H9 (cell line): ENCODE results near the gene ATCAY. TPM values are rescaled to one million over a fixed set of nuclear protein-coding genes. Genes with fewer than 3 reads are reported as not detected.

Experiments used
- DNase-seq: peaks from one replicate; pipeline ENCODE4 v3.0.0-alpha.2; 2017
- H2AFZ ChIP-seq: one replicate; pipeline ENCODE4 v1.6.1; 2013; ENCODE audit warnings: mild to moderate bottlenecking, low read length, control low read depth, moderate library complexity
- H2AK5ac ChIP-seq: 2 replicates; pipeline ENCODE4 v1.6.1; 2013; ENCODE audit warnings: low read length, control low read depth, mixed read lengths; ENCODE audit not compliant: insufficient read length
- H2BK120ac ChIP-seq: one replicate; pipeline ENCODE4 v1.6.1; 2013; ENCODE audit warnings: low read depth, mild to moderate bottlenecking, low read length, control low read depth, inconsistent platforms; ENCODE audit not compliant: poor library complexity, severe bottlenecking
- H2BK12ac ChIP-seq: 2 replicates; pipeline ENCODE4 v1.6.1; 2013; ENCODE audit warnings: low read length, control low read depth, mixed read lengths, low read depth; ENCODE audit not compliant: insufficient read length
- H2BK15ac ChIP-seq: 2 replicates; pipeline ENCODE4 v1.6.1; 2013; ENCODE audit warnings: low read depth, low read length, control low read depth
- H2BK20ac ChIP-seq: one replicate; pipeline ENCODE4 v1.6.1; 2013; ENCODE audit warnings: low read depth, mild to moderate bottlenecking, low read length, control low read depth, inconsistent platforms; ENCODE audit not compliant: poor library complexity, severe bottlenecking
- H2BK5ac ChIP-seq: 2 replicates; pipeline ENCODE4 v1.6.1; 2013; ENCODE audit warnings: low read length, control low read depth, mixed read lengths; ENCODE audit not compliant: insufficient read length
- H3K14ac ChIP-seq: 2 replicates; pipeline ENCODE4 v1.6.1; 2013; ENCODE audit warnings: low read length, control low read depth; ENCODE audit not compliant: insufficient read depth
- H3K18ac ChIP-seq: 2 replicates; pipeline ENCODE4 v1.6.1; 2013; ENCODE audit warnings: low read depth, mild to moderate bottlenecking, mixed read lengths, low read length, control low read depth; ENCODE audit not compliant: insufficient read length
- H3K23ac ChIP-seq: 2 replicates; pipeline ENCODE4 v1.6.1; 2013; ENCODE audit warnings: low read length, control low read depth, mixed read lengths, low read depth; ENCODE audit not compliant: insufficient read length
- H3K23me2 ChIP-seq: 2 replicates; pipeline ENCODE4 v1.6.1; 2013; ENCODE audit warnings: low read depth, mild to moderate bottlenecking, mixed read lengths, low read length, control low read depth; ENCODE audit not compliant: insufficient read length, poor library complexity, severe bottlenecking
- H3K27ac ChIP-seq: 2 replicates; pipeline ENCODE4 v1.5.1; 2013; ENCODE audit warnings: low read length, control low read depth, mixed read lengths, low read depth; ENCODE audit not compliant: insufficient read length
- H3K27me3 ChIP-seq: 2 replicates; pipeline ENCODE4 v1.6.1; 2013; ENCODE audit warnings: low read length, control low read depth, inconsistent platforms; ENCODE audit not compliant: insufficient read depth
- H3K4ac ChIP-seq: 2 replicates; pipeline ENCODE4 v1.6.1; 2013; ENCODE audit warnings: low read depth, mild to moderate bottlenecking, control low read depth, inconsistent platforms, low read length, moderate library complexity
- H3K4me1 ChIP-seq: 2 replicates; pipeline ENCODE4 v1.6.1; 2013; ENCODE audit warnings: low read length, control low read depth, inconsistent platforms; ENCODE audit not compliant: insufficient read depth
- H3K4me2 ChIP-seq: 2 replicates; pipeline ENCODE4 v1.6.1; 2013; ENCODE audit warnings: low read length, control low read depth, mixed read lengths; ENCODE audit not compliant: insufficient read length, insufficient read depth
- H3K56ac ChIP-seq: 2 replicates; pipeline ENCODE4 v1.6.1; 2013; ENCODE audit warnings: low read depth, mild to moderate bottlenecking, mixed read lengths, low read length, control low read depth; ENCODE audit not compliant: insufficient read length
- H3K79me1 ChIP-seq: 2 replicates; pipeline ENCODE4 v1.6.1; 2013; ENCODE audit warnings: low read depth, mild to moderate bottlenecking, moderate library complexity, low read length, control low read depth, inconsistent platforms; ENCODE audit not compliant: insufficient read depth, poor library complexity, severe bottlenecking
- H3K79me2 ChIP-seq: 2 replicates; pipeline ENCODE4 v1.6.1; 2013; ENCODE audit warnings: low read length, control low read depth, inconsistent platforms; ENCODE audit not compliant: insufficient read depth
- H3K9ac ChIP-seq: 2 replicates; pipeline ENCODE4 v1.6.1; 2013; ENCODE audit warnings: low read length, control low read depth, mixed read lengths; ENCODE audit not compliant: insufficient read length; ENCODE audit errors: extremely low read depth
- H3K9me3 ChIP-seq: one replicate; pipeline ENCODE4 v1.6.1; 2013; ENCODE audit warnings: low read depth, low read length, inconsistent platforms; ENCODE audit not compliant: control insufficient read depth
- H3T11ph ChIP-seq: one replicate; pipeline ENCODE4 v1.6.1; 2013; ENCODE audit warnings: mild to moderate bottlenecking, low read length, control low read depth, inconsistent platforms
- H4K20me1 ChIP-seq: one replicate; pipeline ENCODE4 v1.6.1; 2013; ENCODE audit not compliant: control insufficient read depth, insufficient read length, insufficient read depth
- H4K5ac ChIP-seq: 2 replicates; pipeline ENCODE4 v1.6.1; 2013; ENCODE audit warnings: low read depth, mild to moderate bottlenecking, mixed read lengths, low read length, control low read depth; ENCODE audit not compliant: insufficient read length
- H4K8ac ChIP-seq: replicated peaks from 2 replicates; pipeline ENCODE4 v1.6.1; 2013; ENCODE audit warnings: low read length, control low read depth, mixed read lengths, low read depth; ENCODE audit not compliant: insufficient read length
- H4K91ac ChIP-seq: 2 replicates; pipeline ENCODE4 v1.6.1; 2013; ENCODE audit warnings: low read depth, mild to moderate bottlenecking, moderate library complexity, mixed read lengths, low read length, control low read depth; ENCODE audit not compliant: insufficient read length
- H3K27ac Mint-ChIP-seq, 3 experiments: 2 replicates in 2 of 3; 3 replicates in 1 of 3; pipeline ENCODE4 v1.8.0; 2020 to 2021; ENCODE audit warnings: mixed read lengths in 3 of 3, mild to moderate bottlenecking in 1 of 3, moderate library complexity in 1 of 3
- H3K27me3 Mint-ChIP-seq: 2 replicates; pipeline ENCODE4 v1.8.0; 2021; ENCODE audit warnings: low read depth, mild to moderate bottlenecking, moderate library complexity, mixed read lengths
- H3K36me3 Mint-ChIP-seq, 3 experiments: 2 replicates in 2 of 3; 3 replicates in 1 of 3; pipeline ENCODE4 v1.8.0; 2020 to 2021; ENCODE audit warnings: low read depth in 3 of 3, mixed read lengths in 3 of 3; ENCODE audit not compliant: insufficient read depth in 1 of 3
- H3K4me1 Mint-ChIP-seq, 2 experiments: 2 replicates each; pipeline ENCODE4 v1.8.0; 2020; ENCODE audit warnings: mixed read lengths in 2 of 2
- H3K4me3 Mint-ChIP-seq, 2 experiments: 2 replicates in 1 of 2; 3 replicates in 1 of 2; pipeline ENCODE4 v1.8.0; 2020 to 2021; ENCODE audit warnings: mild to moderate bottlenecking in 2 of 2, mixed read lengths in 2 of 2, moderate library complexity in 1 of 2
- H3K9me3 Mint-ChIP-seq, 2 experiments: 2 replicates in 1 of 2; 3 replicates in 1 of 2; pipeline ENCODE4 v1.8.0; 2020; ENCODE audit warnings: mild to moderate bottlenecking in 2 of 2, mixed read lengths in 2 of 2, moderate library complexity in 1 of 2
- CTCF ChIP-seq: fragments of 200-600 bp; sonication (generic); conservative IDR thresholded peaks from 3 replicates; pipeline ENCODE4 v1.8.0; 2021; ENCODE audit warnings: antibody characterized with exemption, mild to moderate bottlenecking
- WGBS: extraction: QIAGEN DNeasy Blood & Tissue Kit; methylation state at CpG from one replicate; pipeline ENCODE4 v1.1.7; 2013; ENCODE audit warnings: missing lambda C conversion rate, low lambda C conversion rate, mixed read lengths; ENCODE audit not compliant: insufficient read length; ENCODE audit errors: extremely low coverage; 5-methylcytosine and 5-hydroxymethylcytosine counted together
- total RNA-seq: library from RNA; stranded (reverse); gene quantifications from 2 replicates; pipeline ENCODE4 v1.2.1, GENCODE V29; 2021

Gene ATCAY
- total RNA-seq, 1 experiment from 2014 or later = 12.2 TPM

GRCh38 chr19:3919793-3920192, 39.3 kb downstream of the ATCAY start:
- Histone ChIP-seq H2AFZ (no peak overlapping the region), H4K8ac (no peak overlapping the region), H3K79me1 (no peaks in the 10 kb centered on the region), H3K23me2 (no peaks in the 10 kb centered on the region), H3K79me2 (no peaks in the 10 kb centered on the region), H4K5ac (no peak overlapping the region), H3K4me1 (no peaks in the 10 kb centered on the region), H2BK15ac (no peak overlapping the region), H3T11ph (no peak overlapping the region), H2BK20ac (no peak overlapping the region), H4K91ac (no peak overlapping the region), H2BK5ac (no peak overlapping the region), H3K27ac (no peak overlapping the region), H3K18ac (no peak overlapping the region), H3K56ac (no peak overlapping the region), H3K9ac (no peak overlapping the region), H3K23ac (no peak overlapping the region), H3K9me3 (no peaks in the 10 kb centered on the region), H3K4ac (no peak overlapping the region), H2BK12ac (no peak overlapping the region), H3K4me2 (no peak overlapping the region), H2AK5ac (no peak overlapping the region), H3K14ac (no peak overlapping the region), H4K20me1 (no peaks in the 10 kb centered on the region), H2BK120ac (no peak overlapping the region), H3K27me3 (no peaks in the 10 kb centered on the region)
- no peaks in the 10 kb centered on the region for H3K4me1 Mint-ChIP-seq
- H3K36me3 Mint-ChIP-seq = peaks cover 46 to 63% (median 60%) of the 10 kb centered on the region in 3 experiments
- no peak overlapping the region for H3K4me3 Mint-ChIP-seq
- no peak for TF ChIP-seq CTCF
- H3K27ac Mint-ChIP-seq = no peak overlapping the region
- WGBS = no CpG with 5 or more reads among the region's 8 CpGs
- peaks cover 6 to 8% of the 10 kb centered on the region in 2 experiments; a peak in 4 of 5 replicates for H3K9me3 Mint-ChIP-seq
- H3K27me3 Mint-ChIP-seq = no peaks in the 10 kb centered on the region; the same call in 1 of the 2 replicates
- DNase-seq = no peak
